ENCODE measurements around the gene PRKG2.

The PRKG2 gene

DNA sequence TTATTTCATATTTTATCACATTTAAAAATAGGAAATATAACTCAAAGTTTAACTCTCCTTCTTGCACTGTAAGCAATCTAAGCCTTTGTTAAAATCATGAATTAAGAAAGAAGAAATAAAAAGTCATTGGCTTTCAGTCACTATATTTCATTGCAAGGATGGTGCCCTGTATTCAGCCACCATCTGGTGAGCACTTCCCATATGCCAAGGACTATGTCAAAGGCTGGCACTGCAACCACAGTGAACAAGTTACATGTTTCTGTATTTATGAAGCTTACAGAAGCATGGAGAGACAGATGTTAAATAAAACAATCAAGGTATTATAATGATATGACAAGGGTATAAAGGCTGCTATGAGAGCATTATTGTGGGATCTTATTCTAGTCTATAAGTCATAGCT is 68.6 kb downstream of the PRKG2 start:
- Histone ChIP-seq H2BK12ac (ENCODE audit: low read length) (no peak overlapping the region), H3K36me3 (ENCODE audit: control insufficient read depth in 1 of 2, insufficient read depth in 2 of 2, low read length in 2 of 2) (no peaks in the 10 kb centered on the region), H4K12ac (ENCODE audit: low read depth, low read length) (no peak overlapping the region), H3K9me3 (ENCODE audit: insufficient read depth, low read depth, low read length) (no peaks in the 10 kb centered on the region), H2BK5ac (ENCODE audit: low read depth, low read length, poor library complexity) (no peak overlapping the region), H3K4me1 (ENCODE audit: control insufficient read depth in 1 of 2, insufficient read depth in 2 of 2, low read length in 2 of 2) (no peaks in the 10 kb centered on the region), H3K79me1 (ENCODE audit: low read length) (no peaks in the 10 kb centered on the region), H3K9ac (ENCODE audit: low read length) (no peak overlapping the region), H3K18ac (ENCODE audit: low read length) (no peak overlapping the region), H4K8ac (ENCODE audit: low read depth, low read length) (no peak overlapping the region), H3K79me2 (ENCODE audit: control insufficient read depth, insufficient read depth, low read length, poor library complexity) (no peaks in the 10 kb centered on the region), H2BK120ac (ENCODE audit: insufficient read depth, low read length, poor library complexity) (no peak overlapping the region), H2AK5ac (ENCODE audit: low read length) (no peak overlapping the region), H3K4me2 (ENCODE audit: low read length) (no peak overlapping the region), H4K91ac (ENCODE audit: low read depth, low read length) (no peak overlapping the region), H3K4me3 (ENCODE audit: low read depth, low read length) (no peak overlapping the region), H3K4ac (ENCODE audit: low read depth, low read length) (no peak overlapping the region), H3K14ac (ENCODE audit: low read length) (no peak overlapping the region), H2AFZ (ENCODE audit: insufficient read depth, low read length, poor library complexity) (no peak overlapping the region), H3K27ac (ENCODE audit: low read depth, low read length) (no peak overlapping the region), H3K23ac (ENCODE audit: low read length) (no peak overlapping the region), H3K27me3 (ENCODE audit: insufficient read depth, low read length) (no peaks in the 10 kb centered on the region)
- DNase-seq, result no peak

DNA sequence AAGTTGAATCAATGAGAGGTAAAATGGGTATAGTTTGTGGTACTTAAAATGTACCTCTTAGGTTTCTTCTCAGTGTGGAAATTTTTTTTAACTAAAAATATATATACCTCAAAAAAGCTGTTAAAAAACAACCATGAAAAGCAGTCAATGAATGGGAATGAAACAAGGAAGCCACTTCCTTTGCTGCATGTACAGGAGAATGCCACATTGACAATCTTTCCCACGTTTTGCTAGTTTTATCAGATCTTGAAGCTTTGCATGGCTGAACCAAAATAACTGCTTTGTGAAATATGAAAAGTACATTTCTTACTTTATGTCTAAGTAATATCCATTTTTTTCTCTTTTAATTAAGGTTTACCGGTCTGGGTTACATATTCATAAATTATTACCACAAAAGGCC is 71.8 kb downstream of the PRKG2 start:
- no peak overlapping the region for H4K8ac ChIP-seq (ENCODE audit: low read depth, low read length)
- no peaks in the 10 kb centered on the region for H3K36me3 ChIP-seq (ENCODE audit: control insufficient read depth in 1 of 2, insufficient read depth in 2 of 2, low read length in 2 of 2)
- no peak overlapping the region for H3K27ac ChIP-seq (ENCODE audit: low read depth, low read length)
- H3K4ac ChIP-seq (ENCODE audit: low read depth, low read length), result no peak overlapping the region
- H2AFZ ChIP-seq (ENCODE audit: insufficient read depth, low read length, poor library complexity), result no peak overlapping the region
- H3K14ac ChIP-seq (ENCODE audit: low read length), result no peak overlapping the region
- WGBS (ENCODE audit: extremely low coverage, insufficient coverage, insufficient read length), result no CpG with 5 or more reads among the region's 2 CpGs
- H3K9me3 ChIP-seq (ENCODE audit: insufficient read depth, low read depth, low read length), result no peaks in the 10 kb centered on the region
- DNase-seq, result no peak
- H3K4me2 ChIP-seq (ENCODE audit: low read length), result no peak overlapping the region
- H3K23ac ChIP-seq (ENCODE audit: low read length), result no peak overlapping the region
- H3K4me1 ChIP-seq (ENCODE audit: control insufficient read depth in 1 of 2, insufficient read depth in 2 of 2, low read length in 2 of 2), result no peaks in the 10 kb centered on the region
- no peaks in the 10 kb centered on the region for H3K79me1 ChIP-seq (ENCODE audit: low read length)
- no peak overlapping the region for H2BK5ac ChIP-seq (ENCODE audit: low read depth, low read length, poor library complexity)
- H3K79me2 ChIP-seq (ENCODE audit: control insufficient read depth, insufficient read depth, low read length, poor library complexity), result no peaks in the 10 kb centered on the region
- H2AK5ac ChIP-seq (ENCODE audit: low read length), result no peak overlapping the region
- H2BK12ac ChIP-seq (ENCODE audit: low read length), result no peak overlapping the region
- H4K12ac ChIP-seq (ENCODE audit: low read depth, low read length), result no peak overlapping the region
- H3K9ac ChIP-seq (ENCODE audit: low read length), result no peak overlapping the region
- H2BK120ac ChIP-seq (ENCODE audit: insufficient read depth, low read length, poor library complexity), result no peak overlapping the region
- H4K91ac ChIP-seq (ENCODE audit: low read depth, low read length), result no peak overlapping the region
- H3K4me3 ChIP-seq (ENCODE audit: low read depth, low read length), result no peak overlapping the region
- H3K27me3 ChIP-seq (ENCODE audit: insufficient read depth, low read length), result no peaks in the 10 kb centered on the region
- no peak overlapping the region for H3K18ac ChIP-seq (ENCODE audit: low read length)

DNA sequence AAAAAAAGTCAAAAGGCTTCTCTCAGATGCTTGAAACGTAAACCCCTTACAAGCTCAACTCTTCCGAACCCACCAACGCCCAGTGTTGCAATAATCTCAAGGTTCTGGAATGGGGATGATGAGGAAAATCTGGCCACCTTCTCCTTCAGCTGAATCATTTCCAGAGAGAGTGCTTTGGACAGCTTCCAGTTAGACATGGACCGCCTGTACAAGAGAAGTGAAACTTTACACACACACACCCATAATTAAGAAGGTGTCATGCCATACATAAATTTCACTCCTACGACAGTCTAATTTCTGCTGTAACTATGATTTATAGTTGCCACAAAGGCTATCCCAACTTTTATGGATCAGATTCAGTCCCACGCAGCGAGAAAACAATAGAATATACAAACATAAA is 72.3 kb downstream of the PRKG2 start:
- Histone ChIP-seq H4K8ac (ENCODE audit: low read depth, low read length) (no peak overlapping the region), H4K91ac (ENCODE audit: low read depth, low read length) (no peak overlapping the region), H3K18ac (ENCODE audit: low read length) (no peak overlapping the region), H3K27me3 (ENCODE audit: insufficient read depth, low read length) (no peaks in the 10 kb centered on the region), H2AK5ac (ENCODE audit: low read length) (no peak overlapping the region), H3K79me1 (ENCODE audit: low read length) (no peaks in the 10 kb centered on the region), H3K4me3 (ENCODE audit: low read depth, low read length) (no peak overlapping the region), H3K4ac (ENCODE audit: low read depth, low read length) (no peak overlapping the region), H2BK120ac (ENCODE audit: insufficient read depth, low read length, poor library complexity) (no peak overlapping the region), H2AFZ (ENCODE audit: insufficient read depth, low read length, poor library complexity) (no peak overlapping the region), H3K4me2 (ENCODE audit: low read length) (no peak overlapping the region), H3K23ac (ENCODE audit: low read length) (no peak overlapping the region), H3K9ac (ENCODE audit: low read length) (no peak overlapping the region), H3K79me2 (ENCODE audit: control insufficient read depth, insufficient read depth, low read length, poor library complexity) (no peaks in the 10 kb centered on the region), H2BK5ac (ENCODE audit: low read depth, low read length, poor library complexity) (no peak overlapping the region), H4K12ac (ENCODE audit: low read depth, low read length) (no peak overlapping the region), H3K36me3 (ENCODE audit: control insufficient read depth in 1 of 2, insufficient read depth in 2 of 2, low read length in 2 of 2) (no peaks in the 10 kb centered on the region), H3K27ac (ENCODE audit: low read depth, low read length) (no peak overlapping the region), H2BK12ac (ENCODE audit: low read length) (no peak overlapping the region), H3K9me3 (ENCODE audit: insufficient read depth, low read depth, low read length) (no peaks in the 10 kb centered on the region), H3K14ac (ENCODE audit: low read length) (no peak overlapping the region), H3K4me1 (ENCODE audit: control insufficient read depth in 1 of 2, insufficient read depth in 2 of 2, low read length in 2 of 2) (no peaks in the 10 kb centered on the region)
- no CpG with 5 or more reads among the region's 7 CpGs for WGBS (ENCODE audit: extremely low coverage, insufficient coverage, insufficient read length)
- DNase-seq, result no peak

DNA sequence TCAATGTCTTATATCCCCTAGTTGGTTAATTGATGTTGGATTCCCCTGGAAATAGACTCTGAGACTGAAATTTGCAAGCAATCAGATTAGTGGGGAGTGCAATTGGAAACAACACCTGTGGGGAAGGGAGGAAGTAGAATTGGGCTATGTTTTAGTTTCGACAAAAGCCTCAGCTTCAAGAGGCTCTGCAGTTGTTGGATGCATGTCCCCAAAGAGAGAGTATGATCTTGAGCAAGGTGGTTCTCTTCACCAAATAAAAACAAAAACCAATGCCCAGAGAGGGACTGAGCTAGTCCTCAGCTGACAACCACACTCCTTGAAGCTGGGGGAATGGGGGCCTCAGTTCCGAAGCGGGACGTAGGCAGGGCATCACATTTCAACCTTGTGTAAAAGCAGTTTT is 77.1 kb downstream of the PRKG2 start:
- H3K79me1 ChIP-seq (ENCODE audit: low read length), result no peaks in the 10 kb centered on the region
- H3K27ac ChIP-seq (ENCODE audit: low read depth, low read length), result no peak overlapping the region
- H3K18ac ChIP-seq (ENCODE audit: low read length), result no peak overlapping the region
- H3K79me2 ChIP-seq (ENCODE audit: control insufficient read depth, insufficient read depth, low read length, poor library complexity), result no peaks in the 10 kb centered on the region
- H3K4ac ChIP-seq (ENCODE audit: low read depth, low read length), result no peak overlapping the region
- no peak overlapping the region for H4K8ac ChIP-seq (ENCODE audit: low read depth, low read length)
- H3K14ac ChIP-seq (ENCODE audit: low read length), result no peak overlapping the region
- H2BK5ac ChIP-seq (ENCODE audit: low read depth, low read length, poor library complexity), result no peak overlapping the region
- H3K4me1 ChIP-seq (ENCODE audit: control insufficient read depth in 1 of 2, insufficient read depth in 2 of 2, low read length in 2 of 2), result no peaks in the 10 kb centered on the region
- no peaks in the 10 kb centered on the region for H3K36me3 ChIP-seq (ENCODE audit: control insufficient read depth in 1 of 2, insufficient read depth in 2 of 2, low read length in 2 of 2)
- no peak overlapping the region for H4K91ac ChIP-seq (ENCODE audit: low read depth, low read length)
- DNase-seq, result no peak
- H3K9ac ChIP-seq (ENCODE audit: low read length), result no peak overlapping the region
- H3K27me3 ChIP-seq (ENCODE audit: insufficient read depth, low read length), result no peaks in the 10 kb centered on the region
- H3K4me2 ChIP-seq (ENCODE audit: low read length), result no peak overlapping the region
- H3K9me3 ChIP-seq (ENCODE audit: insufficient read depth, low read depth, low read length), result no peaks in the 10 kb centered on the region
- H2BK120ac ChIP-seq (ENCODE audit: insufficient read depth, low read length, poor library complexity), result no peak overlapping the region
- H2AK5ac ChIP-seq (ENCODE audit: low read length), result no peak overlapping the region
- WGBS (ENCODE audit: extremely low coverage, insufficient coverage, insufficient read length), result no CpG with 5 or more reads among the region's 4 CpGs
- H3K23ac ChIP-seq (ENCODE audit: low read length), result no peak overlapping the region
- no peak overlapping the region for H4K12ac ChIP-seq (ENCODE audit: low read depth, low read length)
- no peak overlapping the region for H3K4me3 ChIP-seq (ENCODE audit: low read depth, low read length)
- no peak overlapping the region for H2AFZ ChIP-seq (ENCODE audit: insufficient read depth, low read length, poor library complexity)
- H2BK12ac ChIP-seq (ENCODE audit: low read length), result no peak overlapping the region

DNA sequence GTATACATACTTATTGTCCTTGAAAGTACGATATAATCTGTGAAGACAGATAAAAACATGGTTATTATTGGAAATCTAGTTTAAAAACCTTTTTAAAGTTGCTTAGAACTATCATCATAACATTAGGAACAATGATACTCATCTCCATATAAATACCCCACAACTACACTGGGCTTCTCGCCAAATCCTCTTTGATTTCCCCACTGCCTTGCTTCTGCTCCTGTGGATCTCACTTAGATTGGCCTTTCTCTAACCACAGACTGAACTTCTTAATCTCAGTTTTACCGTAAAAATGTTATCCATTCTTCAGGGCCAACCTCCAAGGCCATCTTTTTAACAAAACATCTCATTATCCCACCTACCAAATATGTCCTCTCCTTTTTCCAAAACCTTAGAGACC is 77.6 kb downstream of the PRKG2 start:
- Histone ChIP-seq H3K4me2 (ENCODE audit: low read length) (no peak overlapping the region), H3K4me3 (ENCODE audit: low read depth, low read length) (no peak overlapping the region), H3K27me3 (ENCODE audit: insufficient read depth, low read length) (no peaks in the 10 kb centered on the region), H3K14ac (ENCODE audit: low read length) (no peak overlapping the region), H2AFZ (ENCODE audit: insufficient read depth, low read length, poor library complexity) (no peak overlapping the region), H4K8ac (ENCODE audit: low read depth, low read length) (no peak overlapping the region), H3K4ac (ENCODE audit: low read depth, low read length) (no peak overlapping the region), H2BK12ac (ENCODE audit: low read length) (no peak overlapping the region), H3K23ac (ENCODE audit: low read length) (no peak overlapping the region), H3K36me3 (ENCODE audit: control insufficient read depth in 1 of 2, insufficient read depth in 2 of 2, low read length in 2 of 2) (no peaks in the 10 kb centered on the region), H3K27ac (ENCODE audit: low read depth, low read length) (no peak overlapping the region), H4K91ac (ENCODE audit: low read depth, low read length) (no peak overlapping the region), H3K4me1 (ENCODE audit: control insufficient read depth in 1 of 2, insufficient read depth in 2 of 2, low read length in 2 of 2) (no peaks in the 10 kb centered on the region), H2BK120ac (ENCODE audit: insufficient read depth, low read length, poor library complexity) (no peak overlapping the region), H3K18ac (ENCODE audit: low read length) (no peak overlapping the region), H2AK5ac (ENCODE audit: low read length) (no peak overlapping the region), H3K79me2 (ENCODE audit: control insufficient read depth, insufficient read depth, low read length, poor library complexity) (no peaks in the 10 kb centered on the region), H3K79me1 (ENCODE audit: low read length) (no peaks in the 10 kb centered on the region), H3K9ac (ENCODE audit: low read length) (no peak overlapping the region), H3K9me3 (ENCODE audit: insufficient read depth, low read depth, low read length) (no peaks in the 10 kb centered on the region), H4K12ac (ENCODE audit: low read depth, low read length) (no peak overlapping the region), H2BK5ac (ENCODE audit: low read depth, low read length, poor library complexity) (no peak overlapping the region)
- no CpG with 5 or more reads among the region's 3 CpGs for WGBS (ENCODE audit: extremely low coverage, insufficient coverage, insufficient read length)
- DNase-seq, result no peak
